Stimulated activated CD4-positive, alpha-beta T cell treated with anti-CD3 and anti-CD28 coated beads, TNF-alpha, amount 100 ng/mL, for 4 hours (primary cell): ENCODE data around the gene NTRK2.

Experiments
- DNase-seq, 3 experiments: peaks; one replicate each; pipeline ENCODE4 v3.0.0-alpha.2; 2020; ENCODE audit warnings: low read depth in 3 of 3

NTRK2 gene

GRCh38 chr9:85016384-85017006 lies 347.0 kb downstream of the NTRK2 start:
- DNase-seq: no peak

GRCh38 chr9:85020791-85021190 lies 351.3 kb downstream of the NTRK2 start:
- no peak for DNase-seq

- DNase-seq: no peak
Measured at GRCh38 chr9:85021686-85022085, 352.2 kb downstream of the NTRK2 start.

- no peak for DNase-seq
Measured at GRCh38 chr9:85024374-85024773, 354.8 kb downstream of the NTRK2 start.

- no peak for DNase-seq
Measured at GRCh38 chr9:85025638-85026037, 356.1 kb downstream of the NTRK2 start.

GRCh38 chr9:85027870-85028269 lies 358.3 kb downstream of the NTRK2 start:
- DNase-seq: no peak

GRCh38 chr9:85030316-85030715 lies 360.8 kb downstream of the NTRK2 start:
- DNase-seq: no peak

GRCh38 chr9:85036496-85036895 lies 367.0 kb downstream of the NTRK2 start:
- DNase-seq: no peak

GRCh38 chr9:85038061-85038460 lies 368.5 kb downstream of the NTRK2 start:
- DNase-seq: no peak

- no peak for DNase-seq
Measured at GRCh38 chr9:85038824-85039608, 369.5 kb downstream of the NTRK2 start.

GRCh38 chr9:85040146-85040545 lies 370.6 kb downstream of the NTRK2 start:
- no peak for DNase-seq

- no peak for DNase-seq
Measured at GRCh38 chr9:85040821-85041465, 371.4 kb downstream of the NTRK2 start.

- DNase-seq: no peak
Measured at GRCh38 chr9:85041466-85042137, 372.1 kb downstream of the NTRK2 start.

- DNase-seq: no peak
Measured at GRCh38 chr9:85042981-85043647, 373.6 kb downstream of the NTRK2 start.

GRCh38 chr9:85045271-85045670 lies 375.7 kb downstream of the NTRK2 start:
- DNase-seq: no peak

- no peak for DNase-seq
Measured at GRCh38 chr9:85046475-85046874, 376.9 kb downstream of the NTRK2 start.

- DNase-seq: no peak
Measured at GRCh38 chr9:85053206-85053786, 383.8 kb downstream of the NTRK2 start.

- DNase-seq: no peak
Measured at GRCh38 chr9:85054017-85054416, 384.5 kb downstream of the NTRK2 start.

GRCh38 chr9:85055506-85056202 lies 386.1 kb downstream of the NTRK2 start:
- no peak for DNase-seq

- no peak for DNase-seq
Measured at GRCh38 chr9:85056203-85056572, 386.7 kb downstream of the NTRK2 start.

- DNase-seq: no peak
Measured at GRCh38 chr9:85061969-85062368, 392.4 kb downstream of the NTRK2 start.
